H7 (cell line): ENCODE measurements around the gene SLFN14. TPM values are rescaled to one million over a fixed set of nuclear protein-coding genes. Genes with fewer than 3 reads are reported as not detected.
"Not testable (repeated sequence)": the region's sequence is repeated elsewhere in the genome, so short reads cannot be mapped to it uniquely, and the experiment has no call there.

Experiments used
- DNase-seq: peaks from one replicate; pipeline ENCODE4 v3.0.0; 2012
- H3K27me3 ChIP-seq: 2 replicates; pipeline ENCODE4 v1.6.0; 2011; ENCODE audit warnings: mild to moderate bottlenecking, low read length; ENCODE audit not compliant: control insufficient read depth, insufficient read depth
- H3K36me3 ChIP-seq: replicated peaks from 2 replicates; pipeline ENCODE4 v1.5.1; 2011; ENCODE audit warnings: low read length; ENCODE audit not compliant: control insufficient read depth, insufficient read depth
- H3K4me3 ChIP-seq: 2 replicates; pipeline ENCODE4 v1.5.1; 2011; ENCODE audit warnings: low read depth, mild to moderate bottlenecking, control low read depth, low read length, moderate library complexity; ENCODE audit not compliant: insufficient read depth
- total RNA-seq: library from RNA; depleted of rRNA; stranded (reverse); fragments of >200 nt; shearing (Covaris generic); gene quantifications from 2 replicates; pipeline ENCODE4 v1.2.3, GENCODE V29; 2014

SLFN14 gene
- total RNA-seq, 1 experiment from 2014 or later, result not detected

DNA sequence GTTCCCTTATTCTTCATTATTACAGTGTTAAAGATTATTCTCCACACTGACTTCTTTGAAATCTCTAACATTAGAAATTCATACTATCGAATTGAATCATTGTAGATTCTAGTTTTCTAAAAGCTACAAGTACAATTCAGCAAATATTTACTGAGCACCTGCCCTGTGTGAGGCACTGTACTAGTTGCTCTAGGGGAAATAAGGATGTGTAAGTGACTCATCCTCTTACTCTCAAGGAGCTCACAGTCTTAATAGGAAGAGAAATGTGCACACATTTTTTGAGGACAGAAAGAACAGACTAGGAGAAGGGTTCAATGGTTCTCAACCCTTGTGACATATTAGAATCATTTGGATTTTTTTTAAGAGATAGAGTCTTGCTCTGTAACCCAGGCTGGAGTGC lies 15.5 kb downstream of the SLFN14 start:
- no peak overlapping the region for H3K4me3 ChIP-seq
- H3K36me3 ChIP-seq, result no peaks in the 10 kb centered on the region
- no peak for DNase-seq
- H3K27me3 ChIP-seq, result no peaks in the 10 kb centered on the region

DNA sequence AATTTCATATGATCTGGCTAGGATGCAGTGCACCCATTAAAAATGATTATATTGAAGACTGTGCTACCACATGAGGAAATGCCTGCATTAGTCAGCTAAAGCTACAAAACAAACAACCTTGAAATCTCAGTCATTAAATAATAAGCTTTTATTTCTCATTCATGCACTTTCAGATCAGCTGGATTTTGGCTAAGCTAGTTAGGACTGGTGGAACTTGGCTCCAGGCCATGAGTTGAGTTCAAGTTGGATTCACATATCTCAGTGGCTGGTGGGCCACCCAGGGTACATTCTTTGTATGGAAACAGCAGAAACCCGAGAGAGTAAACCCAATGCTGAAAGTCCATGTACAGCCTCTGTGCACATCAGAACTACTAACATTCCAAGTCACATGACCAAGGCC lies 16.8 kb downstream of the SLFN14 start:
- no peaks in the 10 kb centered on the region for H3K36me3 ChIP-seq
- no peak for DNase-seq
- H3K27me3 ChIP-seq, result no peaks in the 10 kb centered on the region
- no peak overlapping the region for H3K4me3 ChIP-seq

DNA sequence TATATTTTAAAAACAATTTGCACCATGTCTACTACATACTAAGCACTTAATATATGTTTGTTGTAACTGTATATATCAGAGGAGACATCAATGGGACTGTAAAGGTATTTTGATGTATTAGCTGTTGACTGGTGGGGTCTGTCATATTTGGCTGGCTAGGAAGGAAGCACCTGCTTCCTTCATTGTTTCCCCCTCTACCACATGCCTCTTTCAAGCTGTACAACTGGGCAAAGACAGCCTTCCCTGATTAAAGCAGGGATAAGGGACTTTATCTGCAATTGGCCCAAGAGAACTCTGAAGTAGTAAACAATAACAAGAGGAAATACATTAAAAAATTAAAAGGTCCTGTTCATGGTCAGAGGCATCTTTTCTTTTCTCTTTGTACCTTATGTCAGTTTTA lies 17.6 kb downstream of the SLFN14 start:
- DNase-seq, result no peak
- Histone ChIP-seq H3K4me3 (no peak overlapping the region), H3K27me3 (no peaks in the 10 kb centered on the region), H3K36me3 (no peaks in the 10 kb centered on the region)

DNA sequence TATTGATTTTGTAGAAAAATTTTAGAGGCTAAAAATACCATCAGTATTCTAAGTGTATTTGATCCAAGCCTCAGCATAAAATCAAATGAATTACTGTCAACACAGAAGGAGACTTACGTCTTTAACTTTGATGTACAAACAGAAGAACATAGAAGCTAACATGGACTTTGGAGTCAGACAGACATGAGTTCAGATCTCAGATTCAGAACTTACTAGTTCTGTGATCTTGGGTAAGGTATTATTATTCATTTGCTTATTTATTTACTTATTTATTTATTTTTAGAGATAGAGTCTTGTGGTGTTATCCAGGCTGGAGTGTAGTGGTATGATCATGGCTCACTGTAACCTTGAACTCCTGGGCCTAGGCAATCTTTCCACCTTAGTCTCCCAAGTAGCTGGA lies 19.2 kb downstream of the SLFN14 start:
- no peaks in the 10 kb centered on the region for H3K36me3 ChIP-seq
- H3K27me3 ChIP-seq, result no peaks in the 10 kb centered on the region
- DNase-seq, result no peak
- no peak overlapping the region for H3K4me3 ChIP-seq

DNA sequence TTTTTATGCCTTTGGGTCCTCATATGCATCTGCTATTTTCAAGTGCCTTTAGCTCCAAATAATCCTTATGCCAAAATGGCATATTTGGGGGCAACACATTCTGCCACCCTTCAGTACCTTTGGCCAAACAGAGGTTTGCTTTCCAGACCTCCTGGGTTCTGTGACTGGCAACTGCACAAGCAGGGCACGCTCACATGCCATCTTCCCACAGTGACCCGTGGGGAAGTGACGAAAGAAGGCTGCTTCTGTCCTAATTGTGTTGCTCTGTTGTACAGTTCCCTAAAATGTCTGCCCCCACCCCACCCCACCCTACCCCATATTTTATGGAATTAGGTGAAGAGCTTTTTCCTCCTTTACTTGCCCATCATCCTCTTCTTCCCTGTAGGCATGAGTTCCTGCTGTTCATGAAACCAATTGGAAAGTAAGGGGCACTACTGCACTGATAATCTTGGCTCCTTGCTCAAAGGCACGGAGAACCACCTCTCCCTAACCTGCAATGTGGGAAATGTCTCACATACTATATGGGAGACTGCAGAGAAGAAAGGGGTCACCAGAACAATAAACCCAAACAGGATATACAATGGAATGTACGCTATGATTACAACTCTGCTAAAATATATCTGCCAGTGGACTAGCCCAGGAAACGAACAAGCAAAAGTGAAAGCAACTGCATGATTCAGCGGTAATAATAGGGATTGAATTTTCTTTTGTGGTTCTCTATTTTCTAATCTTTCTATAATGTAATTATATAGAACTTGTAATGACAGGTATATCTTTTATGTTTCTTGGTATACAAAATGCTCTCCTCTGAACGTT lies 19.8 kb downstream of the SLFN14 start:
- Histone ChIP-seq H3K27me3 (no peaks in the 10 kb centered on the region), H3K36me3 (no peaks in the 10 kb centered on the region), H3K4me3 (no peak overlapping the region)
- DNase-seq, result no peak

DNA sequence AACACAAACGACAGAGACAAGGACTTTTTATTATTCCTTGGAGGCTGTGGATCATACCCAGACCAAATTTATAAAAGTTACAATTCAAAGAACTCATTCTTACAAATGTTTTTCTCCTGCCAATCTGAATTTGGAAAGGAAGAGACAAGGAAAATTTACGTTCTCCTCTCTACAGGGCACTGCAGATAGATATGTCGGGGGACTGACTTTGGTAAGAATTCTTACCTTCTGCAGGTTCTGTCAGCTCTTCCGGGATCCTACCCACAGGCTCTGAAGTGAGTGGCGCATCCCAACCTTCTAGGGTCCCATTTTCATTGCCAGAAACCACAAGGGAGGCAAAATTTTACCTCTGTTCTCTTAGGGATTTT lies 21.0 kb downstream of the SLFN14 start:
- Histone ChIP-seq H3K36me3 (no peaks in the 10 kb centered on the region), H3K27me3 (no peaks in the 10 kb centered on the region), H3K4me3 (no peak overlapping the region)
- no peak for DNase-seq

DNA sequence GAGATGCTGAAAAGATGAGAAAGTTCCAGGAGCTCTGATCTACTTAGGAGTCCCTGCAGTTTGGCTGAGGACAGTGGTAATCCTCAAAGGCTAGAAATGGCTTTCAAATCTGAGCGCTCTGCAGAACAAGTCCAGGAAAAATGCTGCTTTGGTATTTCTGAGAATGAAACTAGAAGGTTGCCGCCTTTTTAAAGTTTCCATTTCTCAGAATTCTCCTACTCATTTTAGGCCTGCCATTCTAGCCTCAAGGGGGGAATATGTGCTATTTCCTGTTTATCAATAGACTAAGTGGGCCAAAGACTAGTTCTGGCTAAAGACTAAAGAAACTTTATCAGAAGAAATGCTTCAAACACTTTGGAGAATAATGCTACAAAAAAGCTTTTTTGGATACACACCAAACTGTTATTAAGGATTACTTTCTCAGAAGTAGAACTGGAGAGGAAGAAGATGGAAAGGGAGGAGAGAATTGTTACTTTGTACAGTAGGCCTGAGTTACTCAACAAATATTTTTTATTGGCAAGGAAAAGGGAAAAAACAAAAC lies 22.9 kb downstream of the SLFN14 start, which contains the start of gene SLFN12L:
TSS of gene SLFN12L (minus strand) at position 78 of the 541 bp plus-strand sequence. CDS start 15,314 bp downstream, outside the sequence.
- no peak within 1 kb of the TSS for H3K4me3 ChIP-seq
- no peaks in the 10 kb centered on the region for H3K27me3 ChIP-seq
- no peak for DNase-seq
- no peaks in the 10 kb centered on the region for H3K36me3 ChIP-seq

DNA sequence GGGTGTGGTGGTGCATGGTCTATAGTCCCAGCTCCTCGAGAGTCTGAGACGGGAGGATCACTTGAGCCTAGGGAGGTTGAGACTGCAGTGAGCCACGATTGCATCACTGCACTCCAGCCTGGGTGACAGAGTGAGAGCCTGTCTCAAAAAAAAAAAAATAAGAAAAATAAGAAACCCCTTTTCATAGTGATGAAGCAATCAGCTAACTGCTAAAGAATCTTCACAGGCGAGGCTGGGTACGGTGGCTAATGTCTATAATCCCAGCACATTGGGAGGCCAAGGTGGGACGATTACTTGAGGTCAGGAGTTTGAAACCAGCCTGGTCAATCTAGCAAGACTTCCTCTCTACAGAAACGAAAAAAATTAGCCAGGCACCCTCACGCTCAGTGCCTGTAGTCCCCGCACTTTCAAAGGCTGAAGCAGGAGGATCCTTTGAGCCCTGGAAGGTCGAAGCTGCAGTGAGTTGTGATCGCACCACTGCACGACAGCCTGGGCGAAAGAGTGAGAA lies 23.9 kb downstream of the SLFN14 start:
- Histone ChIP-seq H3K27me3 (no peaks in the 10 kb centered on the region), H3K36me3 (no peaks in the 10 kb centered on the region), H3K4me3 (no peak overlapping the region)
- no peak for DNase-seq

DNA sequence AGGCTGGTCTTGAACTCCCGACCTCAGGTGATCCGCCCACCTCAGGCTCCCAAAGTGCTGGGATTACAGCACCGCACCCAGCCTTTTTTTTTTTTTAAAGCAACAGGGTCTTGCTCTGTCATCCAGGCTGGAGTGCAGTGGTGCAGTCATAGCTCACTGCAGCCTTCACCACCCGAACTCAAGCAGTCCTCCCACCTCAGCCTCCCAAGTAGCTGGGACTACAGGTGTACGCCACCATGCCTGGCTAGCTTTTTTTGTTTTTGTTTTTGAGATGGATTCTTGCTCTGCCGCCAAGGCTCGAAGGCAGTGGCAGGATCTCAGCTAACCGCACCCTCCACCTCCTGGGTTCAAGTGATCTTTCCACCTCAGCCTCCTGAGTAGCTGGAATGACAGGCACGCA lies 25.2 kb downstream of the SLFN14 start:
- not testable (repeated sequence) for DNase-seq, H3K36me3 ChIP-seq, H3K27me3 ChIP-seq, H3K4me3 ChIP-seq

DNA sequence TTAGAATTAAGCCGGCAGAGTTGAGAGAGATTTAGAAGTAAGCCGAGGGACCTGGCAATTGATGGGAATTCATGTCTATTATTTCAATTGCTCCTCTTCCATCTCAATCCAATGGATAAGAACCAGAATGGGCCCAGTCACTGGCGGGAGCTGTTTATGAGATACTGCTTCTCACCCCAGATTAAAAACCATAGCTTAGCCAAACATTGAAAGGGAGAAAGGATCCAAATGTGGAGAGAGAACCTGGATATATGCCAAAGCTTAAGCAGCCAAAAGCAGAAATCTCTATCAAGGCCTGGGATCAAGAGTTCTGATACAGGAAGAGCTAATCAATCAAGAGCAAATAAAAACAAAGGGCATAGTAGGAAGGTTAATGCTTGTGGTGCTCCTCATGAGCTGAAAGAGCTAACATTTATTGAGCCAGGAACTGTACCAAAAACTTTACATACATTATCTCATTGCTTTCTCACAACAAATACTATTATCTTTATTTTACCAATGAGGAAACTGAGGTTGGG lies 26.0 kb downstream of the SLFN14 start:
- no peak for DNase-seq
- H3K27me3 ChIP-seq, result no peaks in the 10 kb centered on the region
- no peaks in the 10 kb centered on the region for H3K36me3 ChIP-seq
- H3K4me3 ChIP-seq, result no peak overlapping the region

DNA sequence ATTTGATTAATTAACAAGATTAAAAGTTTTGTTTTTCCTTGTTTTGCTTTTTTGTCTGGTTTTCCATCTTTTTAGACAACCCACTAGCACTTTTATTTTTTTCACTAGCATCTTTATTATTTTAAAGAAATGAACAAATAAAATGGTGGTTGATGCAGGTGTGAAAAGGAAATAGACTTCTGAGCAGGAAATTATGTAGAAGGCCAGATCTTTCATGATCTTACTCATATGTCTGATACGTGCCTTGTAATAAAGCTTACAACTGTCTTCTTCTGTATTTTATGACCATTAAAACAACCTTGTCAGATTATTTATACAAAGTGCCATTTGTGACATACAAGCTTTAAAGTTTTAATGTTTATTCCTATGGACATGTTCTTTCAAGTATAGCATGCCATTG lies 29.5 kb downstream of the SLFN14 start:
- Histone ChIP-seq H3K36me3 (no peaks in the 10 kb centered on the region), H3K27me3 (no peaks in the 10 kb centered on the region), H3K4me3 (no peak overlapping the region)
- no peak for DNase-seq

DNA sequence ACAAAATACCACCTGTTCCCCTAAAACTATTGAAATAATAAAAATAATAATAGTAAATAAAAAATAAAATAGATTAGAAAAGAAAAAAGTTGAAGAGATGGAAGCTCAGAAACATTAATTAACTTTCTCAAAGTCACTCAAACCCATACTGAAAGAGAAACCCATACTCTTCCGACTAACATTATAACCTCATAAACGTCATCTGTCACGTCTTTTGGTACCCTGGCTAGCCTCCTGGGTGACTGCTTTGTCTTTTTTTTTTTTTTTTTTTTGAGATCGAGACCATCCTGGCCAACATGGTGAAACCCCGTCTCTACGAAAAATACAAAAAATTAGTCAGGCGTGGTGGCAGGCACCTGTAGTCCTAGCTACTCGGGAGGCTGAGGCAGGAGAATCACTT lies 30.8 kb downstream of the SLFN14 start:
- no peaks in the 10 kb centered on the region for H3K36me3 ChIP-seq
- no peak overlapping the region for H3K4me3 ChIP-seq
- H3K27me3 ChIP-seq, result no peaks in the 10 kb centered on the region
- no peak for DNase-seq

DNA sequence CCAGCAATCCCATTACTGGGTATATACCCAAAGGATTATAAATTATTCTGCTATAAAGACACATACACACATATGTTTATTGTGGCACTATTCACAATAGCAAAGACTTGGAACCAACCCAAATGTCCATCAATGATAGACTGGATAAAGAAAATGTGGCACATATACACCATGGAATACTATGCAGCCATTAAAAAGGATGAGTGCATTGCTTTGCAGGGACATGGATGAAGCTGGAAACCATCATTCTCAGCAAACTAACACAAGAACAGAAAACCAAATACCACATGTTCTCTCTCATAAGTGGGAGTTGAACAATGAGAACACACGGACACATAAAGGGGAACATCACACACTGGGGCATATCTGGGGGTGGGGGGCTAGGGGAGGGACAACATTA lies 31.3 kb downstream of the SLFN14 start:
- H3K4me3 ChIP-seq, H3K36me3 ChIP-seq, DNase-seq, H3K27me3 ChIP-seq: not testable (repeated sequence)

DNA sequence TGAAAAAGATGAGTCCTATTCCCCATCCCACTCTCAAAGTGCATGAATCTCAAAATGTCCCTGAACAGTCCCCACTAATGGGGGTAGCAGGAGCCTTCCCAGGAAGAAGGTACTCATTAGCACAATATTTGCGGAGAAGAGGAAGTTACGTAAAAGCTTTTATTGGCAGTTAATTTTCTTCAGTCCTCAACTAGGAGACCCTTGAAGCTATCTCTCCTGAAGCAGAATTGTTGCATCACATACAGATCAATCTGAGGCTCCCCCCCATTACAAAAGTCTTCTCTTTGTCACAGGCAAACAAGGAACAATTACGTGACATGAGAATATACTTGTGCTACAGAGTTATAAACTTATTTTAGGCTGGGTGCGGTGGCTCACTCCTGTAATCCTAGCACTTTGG lies 37.3 kb downstream of the SLFN14 start:
- Histone ChIP-seq H3K4me3 (no peak overlapping the region), H3K36me3 (no peaks in the 10 kb centered on the region), H3K27me3 (no peaks in the 10 kb centered on the region)
- DNase-seq, result no peak

DNA sequence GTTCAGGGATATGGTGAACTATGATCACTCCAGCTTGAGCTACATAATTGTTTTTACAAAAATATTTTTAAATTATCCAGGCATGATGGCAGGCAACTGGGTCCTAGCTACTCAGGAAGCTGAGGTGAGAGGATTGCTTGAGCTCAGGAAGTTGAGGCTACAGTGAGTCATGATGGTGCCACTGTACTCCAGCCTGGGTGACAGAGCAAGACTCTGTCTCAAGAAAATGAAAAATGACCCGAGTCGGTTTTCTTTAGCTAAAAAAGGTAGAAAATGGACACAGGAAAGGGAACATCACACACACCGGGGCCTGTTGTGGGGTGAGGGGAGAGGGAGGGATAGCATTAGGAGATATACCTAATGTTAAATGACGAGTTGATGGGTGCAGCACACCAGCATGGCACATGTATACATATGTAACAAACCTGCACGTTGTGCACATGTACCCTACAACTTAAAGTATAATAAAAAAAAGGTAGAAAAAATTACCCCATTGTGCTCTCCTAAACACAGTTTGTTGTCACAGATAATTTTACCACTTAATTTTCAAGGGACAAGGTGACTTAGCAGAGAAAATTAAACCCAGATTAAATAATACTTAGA lies 38.9 kb downstream of the SLFN14 start:
- H3K27me3 ChIP-seq, H3K4me3 ChIP-seq, H3K36me3 ChIP-seq, DNase-seq: not testable (repeated sequence)
